Measurements from ENCODE around the gene PDSS2.
"Not testable (repeated sequence)": the region's sequence is repeated elsewhere in the genome, so short reads cannot be mapped to it uniquely, and the experiment has no call there.

PDSS2 gene, protein sequence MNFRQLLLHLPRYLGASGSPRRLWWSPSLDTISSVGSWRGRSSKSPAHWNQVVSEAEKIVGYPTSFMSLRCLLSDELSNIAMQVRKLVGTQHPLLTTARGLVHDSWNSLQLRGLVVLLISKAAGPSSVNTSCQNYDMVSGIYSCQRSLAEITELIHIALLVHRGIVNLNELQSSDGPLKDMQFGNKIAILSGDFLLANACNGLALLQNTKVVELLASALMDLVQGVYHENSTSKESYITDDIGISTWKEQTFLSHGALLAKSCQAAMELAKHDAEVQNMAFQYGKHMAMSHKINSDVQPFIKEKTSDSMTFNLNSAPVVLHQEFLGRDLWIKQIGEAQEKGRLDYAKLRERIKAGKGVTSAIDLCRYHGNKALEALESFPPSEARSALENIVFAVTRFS

DNA sequence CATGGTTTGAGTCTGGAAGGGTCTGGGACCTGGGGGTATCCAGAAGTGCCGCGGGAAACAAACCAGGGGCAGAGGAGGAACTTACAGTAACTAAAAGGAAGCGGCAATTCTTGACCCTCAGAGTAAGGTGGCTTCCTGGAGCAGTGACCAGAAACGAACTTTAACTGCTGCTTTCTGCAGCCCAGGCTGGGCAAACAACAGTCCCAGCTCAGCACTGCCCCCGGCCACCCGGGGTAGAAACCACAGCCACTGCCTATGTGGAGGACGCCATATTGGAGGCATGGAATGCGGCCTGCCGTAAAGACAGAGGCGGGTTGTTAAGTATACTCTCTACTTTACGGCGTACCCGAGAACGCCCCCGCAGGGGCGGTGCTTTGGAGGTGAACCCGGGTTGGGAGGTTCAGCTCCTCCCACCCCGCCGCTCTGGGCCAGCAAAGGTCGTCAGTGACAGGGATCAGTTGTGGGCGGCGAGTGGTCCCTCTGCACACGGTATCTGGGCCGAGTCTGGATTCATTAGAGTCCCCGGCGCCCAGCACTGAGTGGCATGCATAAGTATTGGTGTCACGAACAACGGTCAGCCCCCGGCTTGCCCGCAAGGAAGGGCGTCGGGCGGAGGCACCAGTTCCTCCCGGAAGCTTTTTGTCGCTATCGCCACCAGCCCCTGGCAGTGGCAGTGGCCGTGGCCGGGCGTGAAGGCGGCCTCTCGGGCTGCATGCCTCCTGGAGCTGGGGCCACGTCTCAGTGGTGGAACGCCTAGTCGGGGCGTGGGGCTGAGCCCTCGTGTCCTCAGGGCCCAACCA, at the start of gene PDSS2:
Gene PDSS2 (minus strand): TSS at position 282 of the 800 bp plus-strand sequence. CDS start 279 bp downstream, at position 3.
- peak; percentile 97 for DNase-seq (ENCODE audit: low read depth, low spot score)

DNA sequence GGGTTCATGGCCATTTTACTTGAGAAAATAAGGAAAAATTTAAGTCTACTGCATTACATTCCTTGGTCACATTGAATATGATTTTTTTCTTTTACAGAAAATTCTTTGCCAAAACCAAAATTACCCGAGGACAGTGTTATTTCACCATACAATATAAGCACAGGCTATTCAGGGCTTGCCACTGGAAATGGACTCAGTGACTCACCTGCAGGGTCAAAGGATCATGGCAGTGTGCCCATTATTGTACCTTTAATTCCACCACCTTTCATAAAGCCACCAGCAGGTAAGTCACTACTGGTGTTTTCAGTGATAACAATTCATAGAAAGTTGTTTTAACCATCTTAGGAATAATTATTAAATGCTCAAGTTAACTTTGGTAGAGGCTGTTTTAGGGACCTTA, 46.8 kb upstream of the PDSS2 start:
- no peak for DNase-seq (ENCODE audit: low read depth, low spot score)

DNA sequence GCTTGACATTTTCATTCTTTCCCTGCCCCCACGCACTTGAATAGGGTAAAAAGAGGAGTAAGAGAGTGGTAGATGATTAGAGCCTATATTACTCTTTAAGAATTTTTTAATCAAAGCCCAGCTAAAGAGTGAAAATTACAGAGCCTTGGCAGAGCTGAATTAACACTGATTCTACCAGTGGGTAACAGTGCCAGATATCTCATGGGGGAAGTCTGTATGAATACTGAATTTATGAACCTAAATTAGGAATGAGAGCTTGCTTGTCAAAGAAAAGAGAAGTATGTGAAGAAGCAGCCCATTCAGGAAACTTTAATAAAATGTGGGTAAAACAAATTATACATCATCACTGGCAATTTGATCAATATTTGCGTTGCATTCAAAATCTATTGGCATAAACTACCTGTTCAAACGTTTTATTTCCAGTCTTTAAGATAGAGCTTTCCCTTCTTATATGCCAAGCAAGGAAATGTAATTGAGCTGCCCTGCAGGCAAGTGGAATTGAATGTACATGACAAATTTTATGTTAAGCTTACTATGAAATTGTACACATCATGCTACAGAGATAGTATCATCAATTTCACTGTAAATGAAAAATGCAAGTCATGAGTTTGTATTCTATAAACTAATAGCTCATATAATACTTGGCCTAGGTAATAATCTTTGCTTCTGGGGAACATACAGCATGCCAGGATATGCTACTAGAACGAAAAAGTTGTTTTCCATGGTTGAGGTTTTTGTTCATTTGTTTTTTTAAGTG, 45.1 kb upstream of the PDSS2 start:
- no peak for DNase-seq (ENCODE audit: low read depth, low spot score)

DNA sequence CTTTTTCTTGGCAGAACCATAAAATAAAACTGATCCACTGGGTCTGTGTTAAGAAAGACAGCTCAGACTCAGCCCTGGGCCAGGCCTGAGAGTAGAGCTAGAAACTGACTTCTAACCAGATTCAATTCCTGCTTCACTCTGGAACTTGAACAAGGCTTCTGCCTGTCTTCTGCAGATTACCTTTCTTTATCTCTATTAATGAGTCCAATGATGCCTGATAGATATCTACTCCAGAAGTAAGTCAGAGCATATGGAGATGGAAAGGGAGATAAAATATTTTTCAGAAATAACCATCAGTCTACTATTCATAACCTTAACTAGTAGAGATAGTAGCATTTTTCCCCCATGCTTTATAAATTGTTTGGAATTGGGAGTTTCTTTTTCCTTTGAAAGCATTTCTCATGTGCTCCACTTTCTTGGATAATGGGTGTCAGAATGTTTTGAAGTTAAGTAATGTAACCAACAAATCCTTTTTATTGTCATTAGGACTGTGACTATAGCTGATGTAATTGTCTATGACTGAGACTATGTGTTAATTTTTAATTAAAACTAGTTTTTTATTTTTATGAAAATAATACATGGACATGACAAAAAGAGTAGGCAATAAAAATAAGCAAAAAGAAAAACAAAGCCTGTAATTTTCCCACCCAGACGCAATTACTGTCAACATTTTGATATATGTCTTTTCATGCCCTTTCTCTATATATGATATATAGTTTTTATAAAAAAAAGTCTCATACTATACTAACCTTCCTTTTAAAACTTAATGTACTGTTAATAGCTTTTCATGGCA, 37.7 kb upstream of the PDSS2 start:
- DNase-seq (ENCODE audit: low read depth, low spot score), result no peak

DNA sequence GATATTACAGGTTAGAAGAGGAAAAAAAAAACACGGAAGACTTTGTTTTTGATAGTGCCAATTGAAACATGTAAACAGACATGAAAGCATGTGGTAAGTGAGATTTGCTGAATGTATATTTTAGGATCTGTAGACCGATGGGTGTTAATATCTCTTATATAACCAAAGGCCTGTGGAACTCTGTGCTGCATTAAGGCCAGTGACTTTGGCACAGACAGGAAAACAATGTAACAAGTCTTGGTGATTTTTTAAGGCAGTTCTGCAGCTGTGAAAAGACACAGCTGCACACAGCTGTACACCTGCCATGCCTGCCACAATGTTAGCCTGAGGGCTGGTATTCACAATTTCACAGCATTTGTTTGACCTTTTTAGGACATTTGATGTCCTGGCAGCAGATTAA, 36.6 kb upstream of the PDSS2 start:
- DNase-seq (ENCODE audit: low read depth, low spot score), result no peak

DNA sequence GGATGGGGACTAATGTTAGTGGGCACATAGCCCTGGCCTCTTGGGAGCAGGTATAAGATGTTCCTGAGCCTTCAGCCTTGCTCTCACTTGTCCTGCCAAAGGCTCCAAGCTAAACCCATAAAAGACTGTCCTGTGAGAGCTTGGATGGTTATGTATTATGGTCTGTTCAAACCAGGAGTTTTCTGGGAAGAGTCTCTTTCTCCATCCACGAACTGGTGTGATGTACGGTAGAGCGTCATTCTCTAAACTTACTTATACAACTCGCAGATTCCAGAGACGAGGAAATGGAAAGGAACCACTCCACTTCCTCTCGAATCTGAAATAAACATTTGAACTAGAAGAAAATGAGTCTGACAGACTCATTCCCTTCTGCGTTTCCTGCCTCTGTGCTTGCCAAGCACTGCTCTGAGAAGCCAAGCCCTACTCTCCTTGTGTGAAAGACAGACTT, 35.9 kb upstream of the PDSS2 start:
- no peak for DNase-seq (ENCODE audit: low read depth, low spot score)

DNA sequence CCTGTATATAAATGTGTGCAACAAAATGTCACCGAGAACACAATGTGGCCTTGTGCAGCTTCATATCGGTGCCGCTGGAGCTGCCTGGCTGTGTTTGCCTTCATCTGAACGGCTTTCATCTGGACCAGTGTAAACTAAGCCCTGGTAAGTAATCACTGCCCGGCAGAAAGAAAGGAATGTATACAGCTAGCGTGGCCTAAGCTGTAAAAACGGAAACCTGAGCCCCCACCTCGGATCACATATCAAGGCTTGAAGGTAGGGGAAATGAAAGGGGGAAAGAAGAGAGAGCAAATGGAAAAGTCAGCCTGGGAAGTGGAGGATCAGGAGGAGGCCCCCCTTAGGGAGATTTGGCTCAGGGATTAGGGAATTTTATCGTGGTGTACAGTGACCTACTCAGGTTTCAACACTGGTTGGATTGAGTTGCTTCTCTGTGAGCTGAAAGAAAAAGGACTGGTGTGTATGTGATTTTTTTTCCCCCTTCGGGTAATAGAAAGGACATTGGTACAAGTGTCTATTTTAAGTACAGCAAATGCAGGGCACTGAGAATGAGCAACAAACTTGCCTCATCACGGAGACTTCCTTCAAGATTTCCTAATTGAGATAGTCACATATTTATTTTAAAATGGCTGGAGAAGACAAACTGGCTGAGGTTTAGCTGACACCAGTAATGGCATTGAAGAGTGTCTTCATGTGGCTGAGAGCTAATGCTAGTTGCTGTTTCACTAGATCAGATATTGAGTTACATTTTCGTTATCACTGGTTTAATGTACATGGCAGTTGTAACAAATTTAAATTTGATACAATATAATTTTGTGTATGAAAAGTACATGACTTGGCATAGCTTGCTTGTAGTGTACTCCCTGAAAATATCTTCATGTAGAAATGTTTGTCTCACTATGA, 34.0 kb upstream of the PDSS2 start:
- no peak for DNase-seq (ENCODE audit: low read depth, low spot score)

DNA sequence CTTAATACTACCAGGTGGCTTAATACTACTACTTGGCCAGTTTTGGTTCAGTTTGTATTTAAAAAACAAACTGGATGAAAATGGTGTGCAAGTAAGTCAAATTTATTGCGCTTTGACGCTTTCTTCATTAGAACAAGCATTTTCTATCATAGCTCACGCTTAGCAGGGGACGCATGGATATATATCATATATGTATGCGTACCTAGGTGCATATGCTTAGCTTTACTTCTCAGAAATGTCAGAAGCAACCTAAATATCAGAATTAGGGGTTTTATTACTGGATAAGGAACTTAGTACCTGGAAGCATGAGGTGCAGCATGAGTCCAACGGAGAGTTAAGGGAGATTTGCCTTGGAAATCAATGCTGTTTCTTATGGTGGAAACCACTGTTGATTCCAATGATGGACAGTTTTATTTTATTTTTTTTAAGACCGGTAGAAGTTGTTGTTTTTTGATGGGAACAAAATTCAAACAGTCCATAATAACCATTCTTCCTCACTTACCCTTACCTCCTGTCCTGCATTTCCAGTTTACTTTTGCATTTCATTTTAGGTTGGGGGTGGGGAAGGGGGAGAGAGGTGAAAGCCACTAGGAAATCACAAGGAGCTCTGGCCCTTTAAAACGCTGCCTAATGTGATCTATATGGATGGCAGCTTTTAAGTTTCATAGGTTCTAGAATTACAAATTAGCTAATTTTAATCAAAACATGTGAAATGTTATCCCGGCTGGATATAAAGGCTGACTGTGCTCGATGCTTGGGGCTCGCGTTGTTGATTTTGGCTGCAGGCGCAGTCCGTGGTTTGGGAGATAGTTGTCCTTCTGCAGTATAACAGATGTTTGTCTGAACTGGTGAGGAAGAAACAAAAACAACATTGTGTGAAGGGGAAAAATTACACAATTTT, 32.6 kb upstream of the PDSS2 start:
- DNase-seq (ENCODE audit: low read depth, low spot score), result no peak

DNA sequence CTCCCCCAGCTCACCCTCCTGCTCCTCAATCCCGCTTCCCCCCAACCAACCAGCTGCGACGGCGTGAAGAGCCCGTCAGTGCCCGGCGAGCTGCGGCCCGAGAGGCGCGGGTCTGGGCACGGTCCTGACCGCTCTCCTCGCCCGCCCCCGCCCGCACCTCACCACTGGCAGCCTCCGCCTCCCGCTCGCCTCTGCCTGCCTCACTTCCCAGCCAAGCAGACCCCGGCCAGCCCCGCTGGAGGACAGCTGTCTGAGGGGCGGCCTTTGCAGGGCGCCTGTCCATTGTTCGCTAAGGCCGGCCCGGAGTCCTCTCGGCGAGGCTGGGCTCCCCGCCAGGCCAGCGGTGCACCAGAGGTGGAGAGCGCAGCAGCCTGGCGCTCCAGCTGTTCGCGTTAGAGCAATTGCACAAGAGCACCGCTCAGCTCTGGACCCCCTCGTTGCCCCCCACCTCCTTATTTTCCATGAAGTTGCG, 31.8 kb upstream of the PDSS2 start:
- no peak for DNase-seq (ENCODE audit: low read depth, low spot score)

DNA sequence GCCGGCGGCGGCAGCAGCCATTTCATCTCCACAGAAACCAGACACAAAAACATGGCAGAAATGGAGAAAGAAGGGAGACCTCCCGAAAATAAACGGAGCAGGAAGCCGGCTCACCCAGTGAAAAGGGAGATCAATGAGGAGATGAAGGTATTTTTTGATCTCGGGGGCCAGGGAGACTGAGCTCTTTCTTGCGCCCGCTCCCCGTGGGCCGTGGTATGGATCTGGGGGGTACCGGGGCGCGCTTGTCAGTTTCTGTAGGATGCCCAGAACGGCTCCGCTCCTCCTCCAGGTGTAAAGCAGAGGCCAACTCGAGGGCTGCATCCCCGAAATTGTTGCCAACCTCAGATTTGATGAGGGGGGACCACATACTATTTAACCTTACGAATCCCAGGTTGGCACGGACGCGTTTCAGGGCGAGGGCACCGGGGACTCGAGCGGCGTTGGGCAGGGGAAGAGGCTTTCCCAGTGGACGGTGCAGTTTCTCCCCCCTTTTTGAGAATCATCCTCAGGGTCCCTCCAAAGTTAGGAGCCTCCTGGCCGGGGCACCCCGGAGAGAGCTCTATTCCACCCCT, 31.3 kb upstream of the PDSS2 start:
- DNase-seq (ENCODE audit: low read depth, low spot score), result no peak

DNA sequence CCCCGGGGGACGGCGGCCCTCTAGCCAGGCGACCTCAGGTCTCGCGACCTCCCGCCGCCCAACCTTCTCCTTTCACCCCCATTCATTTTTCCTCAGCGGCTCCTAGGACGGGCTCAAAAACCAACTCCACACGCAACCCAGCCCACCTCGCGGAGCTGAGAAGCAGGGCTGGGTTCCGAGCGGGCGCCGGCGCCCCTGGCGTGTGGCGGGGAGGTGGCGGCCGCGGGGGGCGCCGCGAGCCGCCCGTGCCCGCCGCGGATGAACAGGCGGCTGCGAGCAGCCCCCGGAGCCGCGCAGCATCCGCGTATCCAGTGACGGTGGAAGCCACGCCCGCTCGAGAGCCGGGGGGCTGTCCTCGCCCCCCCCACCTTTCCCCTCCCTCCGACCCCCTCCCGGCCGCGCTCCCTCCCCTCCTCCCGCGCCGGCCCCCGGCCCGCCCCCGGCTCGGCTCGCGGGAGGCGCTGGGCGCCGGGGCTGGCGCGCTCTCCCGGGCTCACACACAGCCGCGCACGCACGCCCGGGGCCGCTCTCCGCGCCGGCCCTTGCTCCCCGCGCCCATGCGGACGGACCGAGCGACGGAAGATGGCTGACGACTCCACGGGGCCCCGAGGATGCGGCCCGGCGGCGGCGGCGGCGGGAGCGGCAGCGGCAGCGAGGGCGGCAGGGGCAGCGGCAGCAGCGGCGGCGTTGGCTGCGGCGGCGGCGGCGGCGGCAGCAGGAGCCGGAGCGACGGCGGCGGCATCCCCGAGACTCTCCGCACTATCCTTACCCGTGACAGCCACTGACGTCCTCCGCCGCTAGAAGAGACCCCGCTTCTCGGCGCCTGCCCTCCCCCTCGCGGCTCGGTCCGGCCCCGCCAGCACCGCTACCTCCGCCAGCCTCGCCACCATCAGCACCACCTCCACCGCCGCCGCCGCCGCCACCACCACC, 30.5 kb upstream of the PDSS2 start, which contains the start of gene SOBP:
Gene SOBP (plus strand): TSS at position 482 of the 930 bp plus-strand sequence. CDS start 500 bp downstream, outside the sequence.
- DNase-seq (ENCODE audit: low read depth, low spot score), result no peak

DNA sequence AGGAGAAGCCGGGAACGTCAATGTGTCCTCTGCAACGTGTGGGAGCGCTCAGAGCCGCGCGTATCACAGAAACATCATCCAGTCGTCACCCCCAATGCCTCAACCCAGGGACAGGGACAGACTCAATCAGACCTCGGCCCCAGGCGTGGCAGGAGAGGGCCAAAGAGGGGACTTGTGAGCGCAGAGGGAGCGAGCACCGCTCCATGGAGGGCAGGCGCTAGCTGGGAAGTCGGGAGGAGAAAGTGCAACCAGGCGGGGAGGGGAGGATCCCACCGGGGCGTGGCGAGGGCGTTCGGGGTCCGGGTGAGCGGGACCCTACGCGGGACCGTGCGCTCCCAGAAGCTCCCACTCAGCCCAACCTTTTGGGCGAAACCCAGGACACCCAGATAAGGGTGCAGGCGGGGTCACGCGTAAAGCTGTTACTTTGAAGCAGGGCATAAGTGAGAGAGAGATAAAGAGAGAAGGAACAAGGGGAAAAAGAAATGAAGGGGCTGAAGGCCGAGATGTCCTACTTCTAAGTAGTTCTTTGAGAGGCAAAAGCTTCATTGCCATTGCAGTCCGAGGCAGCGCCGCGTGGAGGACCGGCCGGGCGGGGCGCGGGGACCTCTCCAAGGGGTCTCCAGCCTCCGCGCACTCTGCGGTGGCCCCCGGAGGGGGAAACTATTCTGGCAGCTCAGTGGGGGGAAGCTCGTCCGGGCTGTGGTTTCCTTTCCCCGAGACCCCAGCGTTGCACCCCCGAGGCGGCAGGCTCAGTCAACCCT, 29.7 kb upstream of the PDSS2 start:
- no peak for DNase-seq (ENCODE audit: low read depth, low spot score)

DNA sequence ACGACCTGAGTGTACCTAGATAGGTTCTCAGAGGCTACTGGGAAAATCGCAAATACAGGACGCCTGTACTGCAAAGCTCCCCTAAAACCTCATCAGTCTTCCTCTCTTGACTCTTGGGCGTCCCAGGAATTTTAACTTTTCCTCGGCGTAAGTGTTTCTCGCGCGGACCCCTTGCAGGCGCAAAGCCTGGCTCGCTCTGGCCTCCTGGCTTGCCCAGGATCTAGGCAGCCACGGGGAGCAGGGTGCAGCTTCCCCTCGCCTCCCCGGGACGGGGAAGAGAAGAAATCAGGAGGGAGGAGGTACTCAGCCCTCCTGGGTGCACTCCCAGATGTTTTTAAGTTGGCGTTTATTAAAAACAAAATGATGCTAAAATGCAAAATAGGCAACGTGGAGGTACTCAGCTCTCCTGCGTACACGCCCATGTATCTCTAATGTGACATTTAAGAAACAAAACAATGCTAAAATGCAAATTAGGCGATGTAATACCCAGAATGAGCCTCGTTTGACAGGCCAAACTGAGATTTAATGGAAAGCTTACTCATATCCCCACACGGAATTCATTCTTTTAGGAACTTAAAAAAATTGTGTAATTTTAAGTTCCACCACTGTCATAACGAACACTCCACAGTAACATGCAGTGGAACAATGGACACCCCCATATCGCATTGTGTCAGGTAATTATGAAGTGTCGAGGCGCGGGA, 29.0 kb upstream of the PDSS2 start:
- DNase-seq (ENCODE audit: low read depth, low spot score), result no peak

DNA sequence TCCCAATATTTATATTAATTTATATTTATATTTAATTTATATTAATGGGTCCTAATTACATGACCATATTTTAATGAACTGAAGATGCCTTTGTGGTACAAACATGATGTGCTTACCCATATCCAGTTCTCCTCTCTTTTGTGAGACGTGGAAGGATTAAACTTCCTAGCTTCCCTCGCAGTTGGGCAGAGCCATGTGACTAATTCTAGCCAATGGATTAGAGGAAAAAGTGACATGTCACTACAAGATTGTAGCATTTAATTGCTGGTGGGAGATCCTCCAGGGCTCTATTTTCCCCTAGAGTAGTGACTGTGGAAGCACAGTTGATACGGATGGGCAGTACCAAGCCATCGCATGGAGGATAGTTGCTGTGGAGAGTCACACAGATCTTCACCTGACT, 25.8 kb upstream of the PDSS2 start:
- DNase-seq (ENCODE audit: low read depth, low spot score), result no peak

DNA sequence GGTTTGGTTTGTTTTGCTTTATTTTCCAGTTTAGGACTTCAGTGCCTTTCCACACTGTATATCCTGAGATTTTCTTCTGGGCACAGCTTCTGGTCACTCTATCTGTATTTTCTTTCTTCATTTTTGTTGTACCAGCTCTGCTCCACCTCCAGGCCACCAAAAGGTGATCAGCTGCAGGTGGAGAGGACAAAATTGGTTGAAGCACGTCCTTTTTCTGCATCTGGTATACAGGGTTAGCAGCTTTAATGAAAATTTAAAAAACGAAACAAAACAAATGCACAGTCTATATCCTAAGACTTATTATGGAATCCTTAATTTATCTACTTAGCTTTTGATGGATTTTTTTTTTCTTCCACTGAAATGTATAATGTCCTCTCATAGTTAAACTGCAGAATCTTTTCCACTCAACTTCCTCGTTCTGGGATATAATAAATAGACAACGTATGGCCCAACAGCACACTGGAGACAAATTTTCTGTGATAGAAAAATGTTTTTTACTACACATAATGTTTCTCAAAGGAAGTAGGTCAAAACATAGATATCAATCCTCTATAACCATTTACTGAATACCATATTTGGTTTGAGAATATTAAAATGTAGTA, 19.8 kb upstream of the PDSS2 start:
- DNase-seq (ENCODE audit: low read depth, low spot score), result no peak

DNA sequence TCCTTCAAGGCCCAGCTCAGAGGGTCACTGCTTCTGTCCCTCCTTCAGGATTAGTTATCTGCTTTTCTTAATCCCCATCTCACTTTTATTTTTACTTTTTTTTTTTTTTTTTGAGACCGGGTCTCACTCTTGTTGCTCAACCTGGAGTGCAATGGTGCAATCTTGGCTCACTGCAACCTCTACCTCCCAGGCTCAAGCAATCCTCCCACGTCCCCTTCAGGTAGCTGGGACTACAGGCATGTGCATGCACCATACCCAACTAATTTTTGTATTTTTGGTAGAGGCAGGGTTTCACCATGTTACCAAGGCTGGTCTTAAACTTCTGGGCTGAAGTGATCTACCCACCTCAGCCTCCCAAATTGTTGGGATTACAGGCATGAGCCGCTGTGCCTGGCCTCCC, 16.5 kb upstream of the PDSS2 start:
- not testable (repeated sequence) for DNase-seq (ENCODE audit: low read depth, low spot score)

All from activated CD4-positive, CD25-positive, alpha-beta regulatory T cell treated with anti-CD3 and anti-CD28 coated beads, Interleukin-2, amount 50 U/mL, for 16 hours (primary cell).